ENCODE measurements around the gene COL18A1. TPM values are rescaled to one million over a fixed set of nuclear protein-coding genes. Genes with fewer than 3 reads are reported as not detected.
"Not testable (repeated sequence)": the region's sequence is repeated elsewhere in the genome, so short reads cannot be mapped to it uniquely, and the experiment has no call there.

The COL18A1 gene
- total RNA-seq, 1 experiment from 2014 or later: 0.11 TPM

GRCh38 chr21:45527151-45527999 is 122.4 kb downstream of the COL18A1 start:
- not testable (repeated sequence) for H3K79me2 ChIP-seq (ENCODE audit: low read length); H3K27me3 ChIP-seq (ENCODE audit: low read length); H3K36me3 ChIP-seq (ENCODE audit: insufficient read depth, low read length); H3K9me2 ChIP-seq (replicated peaks; ENCODE audit: insufficient read depth, low read length); H3K9me3 ChIP-seq (ENCODE audit: low read length); H3K27ac ChIP-seq (ENCODE audit: low read length); H3K4me1 ChIP-seq (ENCODE audit: low read length); H2AFZ ChIP-seq (ENCODE audit: low read length); H4K20me1 ChIP-seq (ENCODE audit: insufficient read depth, low read depth, low read length); H3K4me3 ChIP-seq (ENCODE audit: low read length); H3K4me2 ChIP-seq (ENCODE audit: low read depth, low read length, poor library complexity, severe bottlenecking); DNase-seq; H3K9ac ChIP-seq (ENCODE audit: low read length)

DNA sequence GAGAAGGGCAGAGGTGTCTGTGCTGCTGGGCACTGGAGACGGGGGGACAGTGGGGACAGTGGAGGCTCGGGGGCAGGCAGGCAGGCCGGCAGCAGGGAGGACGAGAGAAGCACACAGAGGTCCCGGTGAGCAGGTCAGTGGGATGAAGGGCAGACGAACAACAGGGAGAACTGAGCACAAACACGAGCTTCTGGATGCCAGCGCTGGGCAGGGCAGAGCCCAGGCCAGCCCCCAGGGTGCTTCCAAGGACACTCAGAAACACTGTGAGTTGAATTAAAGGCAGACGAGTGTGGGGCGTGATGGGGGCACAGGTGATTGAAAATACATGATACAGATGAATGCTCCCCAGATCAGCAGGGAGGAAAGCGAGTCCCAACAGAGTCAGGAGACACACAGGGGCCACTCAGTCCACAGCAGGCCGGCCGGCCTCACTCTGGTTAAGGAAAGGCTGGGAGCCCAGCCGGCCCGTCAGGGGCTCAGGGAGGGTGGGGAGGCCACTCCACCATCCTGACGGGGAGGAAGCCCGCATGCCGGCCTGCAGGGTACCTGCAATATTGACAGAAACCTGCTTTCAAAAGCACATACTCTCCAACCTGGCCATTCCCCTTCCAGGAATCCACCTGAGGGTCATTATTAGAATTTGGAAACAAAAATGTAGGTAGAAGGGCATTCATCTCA is 123.2 kb downstream of the COL18A1 start:
- Histone ChIP-seq H3K27ac (ENCODE audit: low read length) (no peak overlapping the region), H2AFZ (ENCODE audit: low read length) (no peak overlapping the region), H3K4me1 (ENCODE audit: low read length) (no peaks in the 10 kb centered on the region), H3K9ac (ENCODE audit: low read length) (no peak overlapping the region), H3K4me3 (ENCODE audit: low read length) (no peak overlapping the region), H3K36me3 (ENCODE audit: insufficient read depth, low read length) (peaks cover 5% of the 10 kb centered on the region; the same call in 1 of the 2 replicates), H3K27me3 (ENCODE audit: low read length) (no peaks in the 10 kb centered on the region), H3K79me2 (ENCODE audit: low read length) (no peaks in the 10 kb centered on the region), H3K9me2 (replicated peaks; ENCODE audit: insufficient read depth, low read length) (no peaks in the 10 kb centered on the region), H3K9me3 (ENCODE audit: low read length) (no peaks in the 10 kb centered on the region), H3K4me2 (ENCODE audit: low read depth, low read length, poor library complexity, severe bottlenecking) (no peak overlapping the region), H4K20me1 (ENCODE audit: insufficient read depth, low read depth, low read length) (no peaks in the 10 kb centered on the region)
- no peak for DNase-seq

- Histone ChIP-seq H3K9ac (ENCODE audit: low read length) (no peak overlapping the region), H3K4me2 (ENCODE audit: low read depth, low read length, poor library complexity, severe bottlenecking) (no peak overlapping the region), H3K9me2 (replicated peaks; ENCODE audit: insufficient read depth, low read length) (no peaks in the 10 kb centered on the region), H3K36me3 (ENCODE audit: insufficient read depth, low read length) (peaks cover 5% of the 10 kb centered on the region; the same call in 1 of the 2 replicates), H3K9me3 (ENCODE audit: low read length) (no peaks in the 10 kb centered on the region), H3K27me3 (ENCODE audit: low read length) (no peaks in the 10 kb centered on the region), H4K20me1 (ENCODE audit: insufficient read depth, low read depth, low read length) (no peaks in the 10 kb centered on the region), H2AFZ (ENCODE audit: low read length) (no peak overlapping the region), H3K4me3 (ENCODE audit: low read length) (no peak overlapping the region), H3K4me1 (ENCODE audit: low read length) (no peaks in the 10 kb centered on the region), H3K79me2 (ENCODE audit: low read length) (no peaks in the 10 kb centered on the region), H3K27ac (ENCODE audit: low read length) (no peak overlapping the region)
- no peak for DNase-seq
Measured at GRCh38 chr21:45528981-45529784, 124.2 kb downstream of the COL18A1 start.

- Histone ChIP-seq H3K27ac (ENCODE audit: low read length) (no peak overlapping the region), H2AFZ (ENCODE audit: low read length) (no peak overlapping the region), H3K79me2 (ENCODE audit: low read length) (no peaks in the 10 kb centered on the region), H3K4me2 (ENCODE audit: low read depth, low read length, poor library complexity, severe bottlenecking) (no peak overlapping the region), H3K9ac (ENCODE audit: low read length) (no peak overlapping the region), H3K9me3 (ENCODE audit: low read length) (no peaks in the 10 kb centered on the region), H3K27me3 (ENCODE audit: low read length) (no peaks in the 10 kb centered on the region), H3K4me1 (ENCODE audit: low read length) (no peaks in the 10 kb centered on the region), H3K36me3 (ENCODE audit: insufficient read depth, low read length) (peaks cover 5% of the 10 kb centered on the region; the same call in 1 of the 2 replicates), H3K9me2 (replicated peaks; ENCODE audit: insufficient read depth, low read length) (no peaks in the 10 kb centered on the region), H3K4me3 (ENCODE audit: low read length) (no peak overlapping the region), H4K20me1 (ENCODE audit: insufficient read depth, low read depth, low read length) (no peaks in the 10 kb centered on the region)
- DNase-seq: no peak
Measured at GRCh38 chr21:45529785-45530422, 124.9 kb downstream of the COL18A1 start.

DNA sequence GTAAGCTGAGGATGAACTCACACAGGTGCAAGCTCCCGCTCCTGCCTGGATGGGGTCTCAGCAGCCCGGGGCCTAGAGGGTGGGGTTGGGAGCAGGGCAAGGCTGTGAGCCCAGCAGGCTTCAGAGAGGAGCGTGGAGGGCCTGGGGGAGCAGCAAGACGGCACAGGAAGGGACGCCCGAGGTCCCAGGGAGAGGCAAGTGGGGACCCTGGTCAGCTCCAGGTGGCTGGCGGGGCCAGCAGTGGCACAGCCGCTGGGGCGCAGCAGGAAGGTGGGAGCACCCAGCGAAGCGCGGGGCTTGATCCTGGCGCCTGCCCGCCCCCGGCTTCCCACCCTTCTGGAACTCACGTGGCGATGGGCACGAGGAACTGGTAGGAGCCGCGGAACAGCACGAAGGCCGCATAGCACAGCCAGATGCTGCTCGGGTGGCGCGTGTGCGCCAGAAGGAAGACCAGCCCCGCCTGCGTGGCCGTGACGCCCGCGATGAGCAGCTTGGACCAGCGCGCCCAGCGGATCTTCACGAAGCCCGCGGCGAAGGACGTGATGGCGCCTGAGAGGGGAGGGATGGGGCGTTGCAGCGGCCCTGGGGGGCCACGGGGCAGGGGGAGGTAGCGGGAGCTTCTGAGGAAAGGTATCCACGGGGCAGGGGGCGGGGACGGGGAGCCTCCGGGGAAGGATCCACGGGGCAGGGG is 125.6 kb downstream of the COL18A1 start:
- DNase-seq: no peak
- H3K79me2 ChIP-seq (ENCODE audit: low read length): 0 out of 2 replicates have a peak, but pooled peaks cover 2% of the 10 kb centered on the region
- H3K9me2 ChIP-seq (replicated peaks; ENCODE audit: insufficient read depth, low read length): no peaks in the 10 kb centered on the region
- no peak overlapping the region for H3K4me2 ChIP-seq (ENCODE audit: low read depth, low read length, poor library complexity, severe bottlenecking)
- no peak overlapping the region for H3K9ac ChIP-seq (ENCODE audit: low read length)
- no peak overlapping the region for H3K4me3 ChIP-seq (ENCODE audit: low read length)
- H4K20me1 ChIP-seq (ENCODE audit: insufficient read depth, low read depth, low read length): no peaks in the 10 kb centered on the region
- no peak overlapping the region for H2AFZ ChIP-seq (ENCODE audit: low read length)
- H3K27me3 ChIP-seq (ENCODE audit: low read length): no peaks in the 10 kb centered on the region
- H3K4me1 ChIP-seq (ENCODE audit: low read length): no peaks in the 10 kb centered on the region
- H3K36me3 ChIP-seq (ENCODE audit: insufficient read depth, low read length): peaks cover 5% of the 10 kb centered on the region; the same call in 1 of the 2 replicates
- no peaks in the 10 kb centered on the region for H3K9me3 ChIP-seq (ENCODE audit: low read length)
- no peak overlapping the region for H3K27ac ChIP-seq (ENCODE audit: low read length)

GRCh38 chr21:45531114-45531392 is 126.1 kb downstream of the COL18A1 start:
- H3K4me1 ChIP-seq (ENCODE audit: low read length); H3K4me2 ChIP-seq (ENCODE audit: low read depth, low read length, poor library complexity, severe bottlenecking); DNase-seq; H4K20me1 ChIP-seq (ENCODE audit: insufficient read depth, low read depth, low read length); H3K36me3 ChIP-seq (ENCODE audit: insufficient read depth, low read length); H3K9me3 ChIP-seq (ENCODE audit: low read length); H3K27ac ChIP-seq (ENCODE audit: low read length); H3K9me2 ChIP-seq (replicated peaks; ENCODE audit: insufficient read depth, low read length); H3K9ac ChIP-seq (ENCODE audit: low read length); H3K27me3 ChIP-seq (ENCODE audit: low read length); H2AFZ ChIP-seq (ENCODE audit: low read length); H3K79me2 ChIP-seq (ENCODE audit: low read length); H3K4me3 ChIP-seq (ENCODE audit: low read length): not testable (repeated sequence)

GRCh38 chr21:45531393-45532215 is 126.6 kb downstream of the COL18A1 start:
- Histone ChIP-seq H3K36me3 (ENCODE audit: insufficient read depth, low read length) (peaks cover 5% of the 10 kb centered on the region; the same call in 1 of the 2 replicates), H3K4me2 (ENCODE audit: low read depth, low read length, poor library complexity, severe bottlenecking) (no peak overlapping the region), H3K4me3 (ENCODE audit: low read length) (no peak overlapping the region), H3K27ac (ENCODE audit: low read length) (no peak overlapping the region), H3K4me1 (ENCODE audit: low read length) (no peaks in the 10 kb centered on the region), H3K9me3 (ENCODE audit: low read length) (no peaks in the 10 kb centered on the region), H3K9me2 (replicated peaks; ENCODE audit: insufficient read depth, low read length) (no peaks in the 10 kb centered on the region), H3K9ac (ENCODE audit: low read length) (no peak overlapping the region), H4K20me1 (ENCODE audit: insufficient read depth, low read depth, low read length) (no peaks in the 10 kb centered on the region), H3K27me3 (ENCODE audit: low read length) (no peaks in the 10 kb centered on the region), H3K79me2 (ENCODE audit: low read length) (0 out of 2 replicates have a peak, but pooled peaks cover 2% of the 10 kb centered on the region), H2AFZ (ENCODE audit: low read length) (no peak overlapping the region)
- no peak for DNase-seq
